Measurements from ENCODE around the gene SLIT3.

SLIT3 gene

GRCh38 chr5:169270827-169271226 lies 30.1 kb downstream of the SLIT3 start:
- TF ChIP-seq CTCF (conservative IDR thresholded peaks at IDR 0.05), result no peak
- H3K27ac ChIP-seq, result no peak overlapping the region

GRCh38 chr5:169268019-169268418 lies 32.9 kb downstream of the SLIT3 start:
- no peak for TF ChIP-seq CTCF (conservative IDR thresholded peaks at IDR 0.05)
- peak overlapping the region; percentile 52 for H3K27ac ChIP-seq

GRCh38 chr5:169265888-169266287 lies 35.1 kb downstream of the SLIT3 start:
- no peak overlapping the region for H3K27ac ChIP-seq
- 0 out of 2 replicates have a peak, but pooled peaks have one; percentile 11 for TF ChIP-seq CTCF (conservative IDR thresholded peaks at IDR 0.05)

GRCh38 chr5:169263591-169263990 lies 37.3 kb downstream of the SLIT3 start:
- no peak overlapping the region for H3K27ac ChIP-seq
- TF ChIP-seq CTCF (conservative IDR thresholded peaks at IDR 0.05), result no peak

GRCh38 chr5:169260896-169261569 lies 39.9 kb downstream of the SLIT3 start:
- peak overlapping the region; percentile 48 for H3K27ac ChIP-seq
- TF ChIP-seq CTCF (conservative IDR thresholded peaks at IDR 0.05), result no peak

GRCh38 chr5:169258372-169259000 lies 42.5 kb downstream of the SLIT3 start:
- no peak overlapping the region for H3K27ac ChIP-seq
- TF ChIP-seq CTCF (conservative IDR thresholded peaks at IDR 0.05), result no peak

GRCh38 chr5:169256191-169256590 lies 44.7 kb downstream of the SLIT3 start:
- no peak for TF ChIP-seq CTCF (conservative IDR thresholded peaks at IDR 0.05)
- H3K27ac ChIP-seq, result no peak overlapping the region

Measured in VCaP (cell line).